ENCODE measurements around the gene AFDN. TPM values are rescaled to one million over a fixed set of nuclear protein-coding genes. Genes with fewer than 3 reads are reported as not detected.

The AFDN gene
- total RNA-seq = 100 to 1,000 TPM; 214 to 239 TPM
- polyA plus RNA-seq (2013, experiment 1 of 2) = 167 TPM
- polyA plus RNA-seq (2013, experiment 2 of 2) = 150 TPM
- long read RNA-seq, experiment 1, transcript AFDN-220 (2 exons, 1,257 nt) = major isoform, 6 of 44 reads
- long read RNA-seq, experiment 1, partial matches to known transcripts = 31 of 44 reads
- long read RNA-seq, experiment 1, other reads (novel, unspliced or antisense) = 7 of 44 reads
- long read RNA-seq, experiment 2, transcript AFDN-220 (2 exons, 1,257 nt) = major isoform, 11 of 90 reads
- long read RNA-seq, experiment 2, partial matches to known transcripts = 34 of 90 reads
- long read RNA-seq, experiment 2, other reads (novel, unspliced or antisense) = 40 of 90 reads
- long read RNA-seq, experiment 3, partial matches to known transcripts = 5 of 17 reads
- long read RNA-seq, experiment 3, other reads (novel, unspliced or antisense) = 8 of 17 reads
- long read RNA-seq, experiment 4, partial matches to known transcripts = 1 of 3 reads
- long read RNA-seq, experiment 4, other reads (novel, unspliced or antisense) = 2 of 3 reads

- peaks cover 9% of the 10 kb centered on the region for H3K4me1 ChIP-seq (ENCODE audit: control insufficient read depth, insufficient read depth, low read length)
- H3K4me1 Mint-ChIP-seq = peaks cover 38% of the 10 kb centered on the region
These were observed at the start of gene AFDN for GRCh38 chr6:167826896-167827582. Gene AFDN, plus strand, starts transcription at chr6:167826911. Its CDS starts 222 bp downstream, at chr6:167827133.

GRCh38 chr6:167778497-167779128 is 48.1 kb upstream of the AFDN start:
- no peak for DNase-seq
- no peaks in the 10 kb centered on the region for H3K9me3 Mint-ChIP-seq
- H3K9me3 ChIP-seq (ENCODE audit: control insufficient read depth, low read length) = no peaks in the 10 kb centered on the region
- H3K27ac Mint-ChIP-seq = peak overlapping the region; percentile 46
- no peak for TF ChIP-seq CTCF (conservative IDR thresholded peaks at IDR 0.05)
- H3K36me3 Mint-ChIP-seq (ENCODE audit: low read depth) = no peaks in the 10 kb centered on the region
- WGBS, 2 experiments (ENCODE audit: insufficient coverage in 1 of 2, insufficient read length in 1 of 2) = 90 to 93% methylated on average over 15 to 21 of the region's 21 CpGs
- H3K27ac ChIP-seq (ENCODE audit: low read depth, low read length) = no peak overlapping the region
- H3K27me3 ChIP-seq (ENCODE audit: control insufficient read depth, insufficient read depth, low read length, poor library complexity, severe bottlenecking) = no peaks in the 10 kb centered on the region
- no peaks in the 10 kb centered on the region for H3K4me1 ChIP-seq (ENCODE audit: control insufficient read depth, insufficient read depth, low read length)
- H3K4me3 ChIP-seq (ENCODE audit: low read length) = no peak overlapping the region
- H3K4me3 Mint-ChIP-seq = no peak overlapping the region
- no peaks in the 10 kb centered on the region for H3K27me3 Mint-ChIP-seq (ENCODE audit: insufficient read depth)
- H3K4me1 Mint-ChIP-seq = no peaks in the 10 kb centered on the region
- no peaks in the 10 kb centered on the region for H3K36me3 ChIP-seq (ENCODE audit: control insufficient read depth, insufficient read depth, low read length)
- no peak overlapping the region for H3K9ac ChIP-seq (ENCODE audit: extremely low read depth, low read length, poor library complexity, severe bottlenecking)

More at GRCh38 chr6:167826896-167827582, at the start of gene AFDN:
- Histone ChIP-seq H3K36me3 (ENCODE audit: control insufficient read depth, insufficient read depth, low read length) (peaks cover 16% of the 10 kb centered on the region), H3K9me3 (ENCODE audit: control insufficient read depth, low read length) (no peaks in the 10 kb centered on the region), H3K27me3 (ENCODE audit: control insufficient read depth, insufficient read depth, low read length, poor library complexity, severe bottlenecking) (no peaks in the 10 kb centered on the region), H3K4me3 (ENCODE audit: low read length) (peak within 1 kb of the TSS; percentile 93), H3K27ac (ENCODE audit: low read depth, low read length) (peak within 1 kb of the TSS; percentile 86), H3K9ac (ENCODE audit: extremely low read depth, low read length, poor library complexity, severe bottlenecking) (peak within 1 kb of the TSS; percentile 89)
- TF ChIP-seq CTCF (conservative IDR thresholded peaks at IDR 0.05) = no peak
- Mint-ChIP-seq H3K4me3 (peak within 1 kb of the TSS; percentile 95), H3K36me3 (ENCODE audit: low read depth) (peaks cover 12% of the 10 kb centered on the region), H3K9me3 (no peaks in the 10 kb centered on the region), H3K27me3 (ENCODE audit: insufficient read depth) (no peaks in the 10 kb centered on the region), H3K27ac (peak within 1 kb of the TSS; percentile 93)
- DNase-seq = peak; percentile 81
- WGBS, 2 experiments (ENCODE audit: insufficient coverage in 1 of 2, insufficient read length in 1 of 2) = 0% methylated on average over 13 to 86 of the region's 108 CpGs

Measured in endodermal cell (in vitro differentiated cells).